GM12878 (cell line): ENCODE measurements around the gene DCTN4. TPM values are rescaled to one million over a fixed set of nuclear protein-coding genes. Genes with fewer than 3 reads are reported as not detected.

Experiments
- ATAC-seq: fragments of 200-7000 bp; cut with Tn5 transposase; 3 replicates; pipeline ENCODE4 v1.9.1; 2020; ENCODE audit warnings: mild to moderate bottlenecking, moderate library complexity
- BruUV-seq: library from RNA; stranded (reverse); fragments of 400-500 nt; replicated peaks from 2 replicates; lab custom pipeline; 2021; lab: Mats Ljungman, UMichigan
- CTCF ChIA-PET: fragments of 300-600 bp; sonication (Branson Sonifier 250); formaldehyde crosslinking; extraction: SDS; loops from one replicate; lab custom pipeline; 2021; ENCODE audit warnings: inconsistent platforms; lab: Yijun Ruan, JAX
- POLR2A ChIA-PET: fragments of 350-600 bp; formaldehyde crosslinking; extraction: SDS; loops from one replicate; lab custom pipeline; 2021; ENCODE audit warnings: inconsistent platforms; lab: Charles Lee
- RAD21 ChIA-PET: fragments of 300-600 bp; sonication (Branson Sonifier 250); formaldehyde crosslinking; loops from one replicate; lab custom pipeline; 2023; ENCODE audit warnings: antibody characterized with exemption; ENCODE audit not compliant: unreplicated experiment; lab: Charles Lee
- SMC1A ChIA-PET: fragments of 300-600 bp; sonication (Branson Sonifier 250); formaldehyde crosslinking; loops from one replicate; lab custom pipeline; 2023; ENCODE audit not compliant: unreplicated experiment, uncharacterized antibody; lab: Charles Lee
- DNase-seq: peaks from one replicate; pipeline ENCODE4 v3.0.0-alpha.2; 2011; ENCODE audit warnings: low read depth, low spot score
- FAIRE-seq: peaks from 3 replicates; lab custom pipeline; 2011; peaks lifted over from hg19 to GRCh38; lab: Jason Lieb, UNC
- H2AFZ ChIP-seq: 2 replicates; pipeline ENCODE4 v1.6.0; 2011; ENCODE audit warnings: low read depth, low read length, control low read depth; ENCODE audit not compliant: control insufficient read depth
- H3K27ac ChIP-seq: 2 replicates; pipeline ENCODE4 v1.5.1; 2011; ENCODE audit warnings: control low read depth; ENCODE audit not compliant: control insufficient read depth, insufficient read depth
- H3K27me3 ChIP-seq, 2 experiments: replicated peaks in 1 of 2; 2 replicates each; pipeline versions ENCODE4 v1.6.0 to v1.6.1; 2011; ENCODE audit warnings: low read length in 1 of 2; ENCODE audit not compliant: control insufficient read depth in 2 of 2, insufficient read depth in 2 of 2
- H3K36me3 ChIP-seq, 2 experiments: 2 replicates each; pipeline ENCODE4 v1.5.1; 2011; ENCODE audit warnings: low read length in 1 of 2; ENCODE audit not compliant: control insufficient read depth in 2 of 2, insufficient read depth in 2 of 2
- H3K4me1 ChIP-seq: 2 replicates; pipeline ENCODE4 v1.6.1; 2011; ENCODE audit warnings: mild to moderate bottlenecking, low read length, moderate library complexity, mixed read lengths; ENCODE audit not compliant: control insufficient read depth, insufficient read depth
- H3K4me2 ChIP-seq: 2 replicates; pipeline ENCODE4 v1.6.0; 2011; ENCODE audit warnings: control low read depth; ENCODE audit not compliant: control insufficient read depth, insufficient read depth
- H3K4me3 ChIP-seq: fragments of 200-600 bp; sonication (generic); 2 replicates; pipeline ENCODE4 v1.5.1; 2016
- H3K79me2 ChIP-seq: 2 replicates; pipeline ENCODE4 v1.6.0; 2011; ENCODE audit warnings: low read length; ENCODE audit not compliant: control insufficient read depth, insufficient read depth
- H3K9ac ChIP-seq: 2 replicates; pipeline ENCODE4 v1.8.0; 2011; ENCODE audit warnings: low read length, control low read depth, mixed read lengths; ENCODE audit not compliant: control insufficient read depth, insufficient read depth
- H3K9me3 ChIP-seq: replicated peaks from 3 replicates; pipeline ENCODE4 v1.5.1; 2011; ENCODE audit warnings: mild to moderate bottlenecking, low read length; ENCODE audit not compliant: control insufficient read depth, insufficient read depth
- H4K20me1 ChIP-seq: 2 replicates; pipeline ENCODE4 v1.6.0; 2011; ENCODE audit not compliant: control insufficient read depth, insufficient read depth
- SPI1 ChIP-seq: IDR thresholded peaks from 2 replicates; pipeline ENCODE4 v1.6.1; 2011; ENCODE audit warnings: low read depth, mild to moderate bottlenecking, low read length, moderate library complexity, borderline replicate concordance; ENCODE audit not compliant: insufficient read depth
- ZBTB4 ChIP-seq: fragments of 450-650 bp; formaldehyde crosslinking; IDR thresholded peaks from 2 replicates; pipeline ENCODE4 v1.4.0; 2022; ENCODE audit warnings: mild to moderate bottlenecking, moderate library complexity
- ZNF217 ChIP-seq: fragments of 450-650 bp; IDR thresholded peaks from 2 replicates; pipeline ENCODE4 v1.6.1; 2017; ENCODE audit warnings: antibody characterized with exemption, mild to moderate bottlenecking
- WGBS: methylation state at CpG from one replicate; pipeline ENCODE4 v1.1.6; 2016; ENCODE audit warnings: low lambda C conversion rate; ENCODE audit not compliant: insufficient replicate concordance, insufficient coverage; ENCODE audit errors: missing lambda C conversion rate; 5-methylcytosine and 5-hydroxymethylcytosine counted together
- in situ Hi-C: fragments of 300-500 bp; cut with MboI; formaldehyde crosslinking; loops from 9 replicates; pipeline ENCODE4 v1.14.3; 2018; ENCODE audit warnings: mixed read lengths
- intact Hi-C: fragments of 100-400 bp; cut with micrococcal nuclease; formaldehyde crosslinking; loops from one replicate; pipeline ENCODE4 v1.14.2; 2022; ENCODE audit not compliant: unreplicated experiment
- polyA plus RNA-seq, 11 experiments: library from polyadenylated mRNA; depleted of rRNA in 4 of 11; unstranded in 6 of 11; stranded (reverse) in 5 of 11; fragments of >200 nt; fragmentation: Nextera tagmentation in 4 of 11; fragmentation: Illumina TruSeq in 1 of 11; extraction: Ambion mirVana in 4 of 11; extraction: Trizol in 1 of 11; gene quantifications; 1 replicate in 1 of 11; 2 replicates in 10 of 11; pipeline versions ENCODE4 v1.2.1 to v1.2.3, GENCODE V29; 2011 to 2016; ENCODE audit warnings: inconsistent platforms in 2 of 11, missing spikeins in 2 of 11, low read depth in 1 of 11
- total RNA-seq, 4 experiments: library from RNA; depleted of rRNA in 3 of 4; stranded (reverse); fragments of >200 nt in 3 of 4; fragmentation: Illumina TruSeq in 1 of 4; extraction: Trizol in 1 of 4; gene quantifications; 2 replicates each; pipeline versions ENCODE4 v1.2.1 to v1.2.3, GENCODE V29; 2013 to 2021

The DCTN4 gene
- total and polyA plus RNA-seq, 10 of the 15 experiments (the other 5 are each of a cell fraction or from before 2014, with no cell fraction given) = 7.6 to 27.8 (median 18.0) TPM

GRCh38 chr5:150787656-150788055, 28.8 kb upstream of the DCTN4 start:
- H3K9ac ChIP-seq = no peak overlapping the region
- no peak overlapping the region for H3K27ac ChIP-seq
- no TSS peak for BruUV-seq
- TF ChIP-seq SPI1 (peak; percentile 69; the same call in 1 of the 2 replicates), ZNF217 (no peak), ZBTB4 (CRISPR knock-in tag) (no peak)
- TF ChIP-seq, all 136 proteins: peak for 1
- Histone ChIP-seq H2AFZ (no peak overlapping the region), H3K4me2 (no peak overlapping the region), H3K4me3 (no peak overlapping the region), H3K27me3 (no peaks in the 10 kb centered on the region), H4K20me1 (no peaks in the 10 kb centered on the region), H3K79me2 (peaks cover 52% of the 10 kb centered on the region), H3K9me3 (peaks cover 4% of the 10 kb centered on the region; the same call in 2 of the 3 replicates), H3K4me1 (peaks cover 29% of the 10 kb centered on the region), H3K36me3 (no peaks in the 10 kb centered on the region)
- no peak for FAIRE-seq
- intact Hi-C loops (loop anchor here (10.0 kb wide), 2 partner anchors 303 to 467 kb away; partner anchors contain the start of gene GM2A), in situ Hi-C loops (no loop called here)
- CTCF ChIA-PET = interaction anchor here (0.7 to 1.8 kb wide), 7 partner anchors 9 to 528 kb away, joined by 3 to 7 read pairs (median 4); partner anchors contain the start of genes IRGM, RBM22 and SMIM3
- POLR2A ChIA-PET = interaction anchor here (1.3 kb wide), 1 partner anchor 8 kb away, joined by 3 read pairs; no protein-coding TSS in a partner anchor
- RAD21 ChIA-PET = no interaction called here
- DNase-seq = no peak
- WGBS = 0% methylated on average over 1 of the region's 1 CpG
- no peak for ATAC-seq
- SMC1A ChIA-PET = interaction anchor here (1.2 to 1.4 kb wide), 4 partner anchors 9 to 227 kb away, joined by 3 to 6 read pairs (median 4); partner anchors contain the start of gene SMIM3
